NCI-H146 treated with DMSO at 0.1 percent for 48 hours (cell line): ENCODE measurements around the gene MYO5C.

ENCODE experiments used
- DNase-seq: peaks from one replicate; lab custom pipeline; 2025; ENCODE audit not compliant: unreplicated experiment; lab: John Stamatoyannopoulos, UW

MYO5C gene

GRCh38 chr15:52280326-52281084 lies 15.1 kb downstream of the MYO5C start:
- DNase-seq = no peak

- no peak for DNase-seq
Observed at GRCh38 chr15:52278636-52279367, 16.8 kb downstream of the MYO5C start.

- no peak for DNase-seq
Observed at GRCh38 chr15:52278135-52278534, 17.5 kb downstream of the MYO5C start.

- DNase-seq = no peak
Observed at GRCh38 chr15:52277575-52277974, 18.0 kb downstream of the MYO5C start.

- no peak for DNase-seq
Observed at GRCh38 chr15:52276256-52276770, 19.3 kb downstream of the MYO5C start.

- DNase-seq = no peak
Observed at GRCh38 chr15:52263563-52264282, 31.9 kb downstream of the MYO5C start.

GRCh38 chr15:52262364-52262763 lies 33.2 kb downstream of the MYO5C start:
- DNase-seq = no peak

- peak; percentile 86 for DNase-seq
Observed at GRCh38 chr15:52261498-52262242, 33.9 kb downstream of the MYO5C start.

- no peak for DNase-seq
Observed at GRCh38 chr15:52261026-52261425, 34.6 kb downstream of the MYO5C start.

- no peak for DNase-seq
Observed at GRCh38 chr15:52259503-52259902, 36.1 kb downstream of the MYO5C start.

GRCh38 chr15:52258461-52258860 lies 37.1 kb downstream of the MYO5C start:
- no peak for DNase-seq

GRCh38 chr15:52257734-52258062 lies 37.9 kb downstream of the MYO5C start:
- DNase-seq = no peak

- no peak for DNase-seq
Observed at GRCh38 chr15:52256930-52257733, 38.5 kb downstream of the MYO5C start.

GRCh38 chr15:52256366-52256765 lies 39.2 kb downstream of the MYO5C start:
- no peak for DNase-seq

GRCh38 chr15:52255935-52256334 lies 39.7 kb downstream of the MYO5C start:
- DNase-seq = no peak

- no peak for DNase-seq
Observed at GRCh38 chr15:52255008-52255407, 40.6 kb downstream of the MYO5C start.

- DNase-seq = no peak
Observed at GRCh38 chr15:52254391-52254790, 41.2 kb downstream of the MYO5C start.

- no peak for DNase-seq
Observed at GRCh38 chr15:52252781-52253180, 42.8 kb downstream of the MYO5C start.

- DNase-seq = peak; percentile 6
Observed at GRCh38 chr15:52251144-52251860, 44.3 kb downstream of the MYO5C start.

- DNase-seq = no peak
Observed at GRCh38 chr15:52247461-52247860, 48.1 kb downstream of the MYO5C start.
